GM21717 (cell line): ENCODE data around the gene WDR31.
"Not testable (repeated sequence)": the region's sequence is repeated elsewhere in the genome, so short reads cannot be mapped to it uniquely, and the experiment has no call there.

ENCODE experiments used
- ATAC-seq: cut with Tn5 transposase; IDR thresholded peaks from one replicate; pipeline ENCODE4 v1.9.1; 2021; ENCODE audit warnings: mild to moderate bottlenecking, moderate library complexity; ENCODE audit not compliant: unreplicated experiment

The WDR31 gene

DNA sequence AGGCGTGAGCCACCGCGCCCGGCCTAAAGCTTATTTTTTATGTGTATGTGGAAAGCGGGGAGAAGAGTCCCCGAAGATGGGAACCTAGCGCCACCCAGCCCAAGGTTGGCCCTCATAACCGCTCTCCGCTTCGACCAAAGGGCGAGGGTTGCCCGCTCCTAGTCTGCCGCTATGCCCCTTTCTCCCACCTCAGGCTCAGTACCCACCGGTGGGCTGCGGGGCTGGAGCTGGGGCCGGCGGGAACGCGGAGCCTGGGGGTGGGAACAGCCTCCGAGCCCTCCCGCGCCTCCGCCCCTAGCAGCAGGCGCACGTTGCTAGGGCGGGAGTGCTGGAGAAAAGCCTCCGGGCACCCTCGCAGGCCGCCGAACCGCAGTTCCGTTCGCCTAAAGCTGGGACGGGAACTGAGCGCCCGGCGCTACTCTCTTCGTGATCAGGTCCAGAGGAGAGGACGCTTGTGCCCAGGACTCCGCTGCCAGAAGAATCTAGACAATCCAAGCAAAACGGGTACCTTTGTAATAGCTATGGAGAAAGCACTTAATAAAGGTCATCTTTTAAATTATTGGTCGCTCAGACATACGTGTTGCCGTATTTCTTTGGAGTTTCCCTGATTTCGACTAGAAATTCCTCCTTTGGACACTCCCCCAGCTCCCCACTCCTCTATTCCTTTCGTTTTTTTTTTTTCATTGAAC lies at the start of gene WDR31:
Gene WDR31, minus strand, starts transcription at position 265 of the 689 bp plus-strand sequence. CDS start 8,253 bp downstream, outside the sequence.
- ATAC-seq = peak; percentile 98

DNA sequence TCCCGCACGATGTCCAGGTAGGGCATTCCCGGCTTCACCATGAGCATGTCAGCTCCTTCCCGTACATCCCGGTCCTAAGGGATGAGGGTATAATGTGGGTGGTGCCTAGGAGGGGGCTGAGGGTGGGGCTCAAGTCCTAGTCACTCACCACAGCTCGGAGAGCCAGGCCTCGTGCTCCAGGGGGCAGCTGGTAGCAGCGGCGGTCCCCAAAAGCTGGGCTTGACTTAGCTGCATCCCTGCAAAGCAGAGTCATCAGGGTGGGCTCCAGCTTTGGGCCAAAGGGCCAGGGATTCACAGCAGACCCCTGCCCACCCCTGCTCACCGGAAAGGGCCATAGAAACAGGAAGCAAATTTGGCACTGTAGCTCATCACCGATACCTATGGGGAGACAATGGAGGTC lies 49.4 kb upstream of the WDR31 start:
- ATAC-seq = no peak

DNA sequence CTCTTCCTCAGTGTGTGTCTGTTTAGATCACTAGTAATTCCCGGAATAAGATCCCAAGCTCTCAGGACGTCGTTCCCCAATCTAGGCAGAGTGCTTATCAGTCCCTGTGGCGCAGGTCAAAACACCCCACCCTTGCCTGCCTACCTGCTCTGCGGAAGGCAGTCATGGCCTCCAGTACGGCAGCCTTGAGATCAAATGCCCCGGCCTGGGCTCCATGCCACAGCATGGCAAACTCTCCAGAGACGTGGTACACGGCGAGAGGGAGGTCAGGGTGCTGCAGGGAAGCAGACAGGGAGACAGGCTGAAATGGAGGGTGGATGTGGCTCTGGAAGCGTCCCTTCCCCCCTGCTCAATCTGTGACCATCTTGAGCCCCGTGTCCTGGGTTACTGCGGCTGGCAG lies 48.8 kb upstream of the WDR31 start:
- ATAC-seq = no peak

DNA sequence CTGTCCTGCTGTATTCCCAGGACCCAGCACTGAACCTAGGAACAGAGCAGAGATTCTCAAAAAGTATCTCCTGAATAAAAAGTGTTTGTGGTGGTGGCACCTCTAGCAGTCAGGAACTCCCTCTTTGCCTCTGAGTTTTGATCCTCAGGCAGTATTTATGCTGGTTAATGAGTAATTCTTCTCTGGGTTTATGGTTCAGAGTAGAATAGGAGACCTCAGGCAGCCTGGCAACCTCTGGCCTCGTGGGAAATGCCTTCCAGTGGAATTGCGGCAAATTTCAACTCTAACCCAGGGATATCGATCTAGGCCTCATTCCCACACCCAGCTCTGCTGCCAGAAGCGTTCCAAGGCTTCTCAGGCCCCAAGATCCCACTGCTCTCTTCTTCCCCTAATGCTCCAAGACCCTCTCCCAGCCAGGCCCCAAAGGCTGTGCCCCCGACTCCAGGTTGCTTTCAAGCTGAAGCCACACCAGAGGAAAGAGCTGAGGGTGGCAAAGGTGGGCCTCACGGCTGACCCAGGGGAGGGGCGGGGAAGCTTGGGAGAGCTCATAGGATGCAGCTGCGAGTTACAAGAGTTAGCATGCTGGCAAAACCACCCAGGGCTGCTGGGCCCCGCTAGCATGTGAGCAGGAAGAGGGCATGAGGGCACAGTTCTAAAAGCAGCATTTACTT lies 47.6 kb upstream of the WDR31 start:
- ATAC-seq = no peak

DNA sequence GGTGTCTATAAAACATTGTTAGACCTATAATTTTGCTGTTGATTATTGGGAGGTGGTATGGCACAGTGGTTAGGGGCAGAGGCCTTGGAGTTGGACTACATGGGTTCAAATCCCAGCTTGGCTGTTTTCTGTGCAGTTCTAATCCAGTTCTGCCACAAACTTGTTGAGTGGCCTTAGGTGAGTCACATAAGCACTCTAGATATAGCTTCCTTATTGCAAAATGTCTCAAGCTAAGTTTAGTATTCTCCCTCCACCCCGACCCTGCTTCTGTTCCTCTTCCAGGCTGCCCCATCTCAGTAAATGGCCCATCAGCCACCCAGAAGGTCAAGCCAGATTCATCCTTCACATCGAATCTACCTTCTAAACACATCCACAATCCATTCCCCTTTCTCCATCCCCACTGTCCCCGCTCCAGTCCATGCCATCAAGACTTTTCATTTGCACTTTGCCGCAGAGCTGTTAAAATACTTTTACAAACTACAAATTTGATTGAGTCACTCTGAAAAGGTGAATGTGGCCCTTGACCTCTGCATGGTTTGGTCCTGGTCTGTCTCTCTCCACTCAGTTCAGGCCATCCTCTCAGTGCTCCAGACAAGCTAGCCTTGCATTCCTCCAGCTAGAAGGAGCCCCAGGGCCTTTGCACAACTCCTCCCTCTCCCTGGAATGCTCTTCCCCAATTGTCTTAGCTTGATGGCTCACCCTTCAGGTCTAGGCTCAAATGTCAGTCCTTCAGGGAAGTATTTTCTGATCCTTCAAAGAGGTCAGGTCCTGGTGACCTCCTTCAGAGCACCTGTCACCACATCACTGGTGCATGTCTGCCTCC lies 46.7 kb upstream of the WDR31 start:
- ATAC-seq = no peak

DNA sequence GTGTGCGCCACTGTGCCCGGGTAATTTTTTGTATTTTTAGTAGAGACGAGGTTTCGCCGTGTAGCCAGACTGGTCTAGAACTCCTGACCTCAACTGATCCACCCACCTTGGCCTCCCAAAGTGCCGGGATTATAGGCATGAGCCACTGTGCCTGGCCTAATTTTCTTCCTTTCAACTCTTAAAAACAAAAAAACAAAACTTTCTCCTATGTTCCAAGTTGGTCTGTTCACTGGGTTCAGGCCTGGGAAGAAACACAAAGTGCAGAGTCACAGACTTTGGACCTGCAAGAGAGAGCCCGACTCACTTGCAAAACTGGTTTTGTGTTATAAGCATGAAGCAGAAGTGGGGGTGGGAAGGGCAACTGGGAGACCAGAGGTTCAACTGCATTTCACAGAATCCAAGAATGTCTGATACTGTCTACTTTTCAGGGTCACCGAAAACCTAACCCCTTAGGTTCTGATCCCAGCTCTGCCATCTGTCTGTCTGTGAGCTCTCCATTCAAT lies 41.9 kb upstream of the WDR31 start:
- ATAC-seq = no peak

DNA sequence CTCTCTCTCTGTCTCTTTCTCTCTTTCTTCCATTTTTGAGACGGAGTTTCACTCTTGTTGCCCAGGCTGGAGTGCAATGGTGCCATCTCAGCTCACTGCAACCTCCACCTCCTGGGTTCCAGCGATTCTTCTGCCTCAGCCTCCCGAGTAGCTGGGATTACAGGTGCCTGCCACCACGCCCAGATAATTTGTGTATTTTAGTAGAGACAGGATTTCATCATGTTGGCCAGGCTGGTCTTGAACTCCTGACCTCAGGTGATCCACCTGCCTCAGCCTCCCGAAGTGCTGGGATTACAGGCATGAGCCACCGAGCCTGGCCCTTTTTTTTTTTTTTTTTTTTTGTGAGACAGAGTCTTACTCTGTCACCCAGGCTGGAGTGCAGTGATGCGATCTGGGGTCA lies 41.4 kb upstream of the WDR31 start:
- not testable (repeated sequence) for ATAC-seq

DNA sequence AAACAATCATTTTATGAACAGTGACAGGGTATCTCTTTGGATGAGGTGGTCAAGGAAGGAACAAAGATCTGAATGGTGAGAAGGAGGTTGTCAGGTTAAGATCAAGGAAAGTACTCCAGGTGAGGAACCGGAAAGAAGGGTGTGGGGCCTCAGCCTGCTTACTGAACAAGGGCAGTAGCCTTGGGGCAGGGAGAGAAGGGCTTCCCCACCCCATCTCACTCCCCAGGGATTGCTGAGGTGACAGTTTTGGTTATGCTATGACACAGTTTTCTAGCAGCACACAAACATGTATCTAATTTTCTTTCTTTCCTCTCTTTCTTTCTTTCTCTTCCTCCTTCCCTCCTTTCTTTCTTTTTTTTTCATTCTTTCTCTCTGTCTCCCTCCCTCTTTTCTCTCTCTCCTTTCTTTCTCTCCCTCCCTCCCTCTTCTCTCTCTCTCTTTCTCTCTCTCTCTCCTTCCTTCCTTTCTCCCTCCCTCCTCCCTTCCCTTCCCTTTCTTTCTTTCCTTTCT lies 40.8 kb upstream of the WDR31 start:
- ATAC-seq = peak; percentile 44

DNA sequence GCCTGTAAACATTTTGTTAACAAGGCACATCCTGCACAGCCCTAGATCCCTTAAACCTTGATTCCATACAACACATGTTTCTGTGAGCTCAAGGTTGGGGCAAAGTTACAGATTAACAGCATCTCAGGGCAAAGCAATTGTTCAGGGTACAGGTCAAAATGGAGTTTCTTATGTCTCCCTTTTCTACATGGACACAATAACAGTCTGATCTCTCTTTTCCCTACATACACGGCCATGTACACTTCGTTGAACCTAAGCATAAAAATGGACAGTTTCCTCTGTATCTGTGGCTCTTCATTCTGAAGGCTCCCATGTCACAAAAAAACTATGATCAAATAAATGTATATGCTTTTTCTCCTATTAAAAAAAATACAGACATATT lies 39.7 kb upstream of the WDR31 start:
- not testable (repeated sequence) for ATAC-seq

DNA sequence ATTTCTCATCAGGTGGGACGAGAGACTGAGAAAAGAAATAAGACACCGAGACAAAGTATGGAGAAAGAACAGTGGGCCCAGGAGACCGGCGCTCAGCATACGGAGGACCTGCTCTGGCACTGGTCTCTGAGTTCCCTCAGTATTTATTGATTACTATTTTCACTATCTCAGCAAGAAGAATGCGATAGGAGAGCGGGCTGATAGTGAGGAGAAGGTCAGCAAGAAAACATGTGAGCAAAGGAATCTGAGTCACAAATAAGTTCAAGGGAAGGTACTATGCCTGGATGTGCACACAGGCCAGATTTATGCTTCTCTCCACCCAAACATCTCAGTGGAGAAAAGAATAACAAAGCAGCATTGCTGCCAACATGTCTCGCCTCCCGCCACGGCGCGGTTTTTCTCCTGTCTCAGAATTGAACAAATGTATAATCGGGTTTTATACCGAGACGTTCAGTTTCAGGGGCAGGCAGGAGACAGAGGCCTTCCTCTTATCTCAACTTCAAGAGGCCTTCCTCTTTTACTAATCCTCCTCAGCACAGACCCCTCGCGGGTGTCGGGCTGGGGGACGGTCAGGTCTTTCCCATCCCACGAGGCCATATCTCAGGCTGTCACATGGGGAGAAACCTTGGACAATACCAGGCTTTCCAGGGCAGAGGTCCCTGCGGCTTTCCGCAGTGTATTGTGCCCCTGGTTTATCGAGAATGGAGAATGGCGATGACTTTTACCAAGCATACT lies 39.2 kb upstream of the WDR31 start:
- not testable (repeated sequence) for ATAC-seq

DNA sequence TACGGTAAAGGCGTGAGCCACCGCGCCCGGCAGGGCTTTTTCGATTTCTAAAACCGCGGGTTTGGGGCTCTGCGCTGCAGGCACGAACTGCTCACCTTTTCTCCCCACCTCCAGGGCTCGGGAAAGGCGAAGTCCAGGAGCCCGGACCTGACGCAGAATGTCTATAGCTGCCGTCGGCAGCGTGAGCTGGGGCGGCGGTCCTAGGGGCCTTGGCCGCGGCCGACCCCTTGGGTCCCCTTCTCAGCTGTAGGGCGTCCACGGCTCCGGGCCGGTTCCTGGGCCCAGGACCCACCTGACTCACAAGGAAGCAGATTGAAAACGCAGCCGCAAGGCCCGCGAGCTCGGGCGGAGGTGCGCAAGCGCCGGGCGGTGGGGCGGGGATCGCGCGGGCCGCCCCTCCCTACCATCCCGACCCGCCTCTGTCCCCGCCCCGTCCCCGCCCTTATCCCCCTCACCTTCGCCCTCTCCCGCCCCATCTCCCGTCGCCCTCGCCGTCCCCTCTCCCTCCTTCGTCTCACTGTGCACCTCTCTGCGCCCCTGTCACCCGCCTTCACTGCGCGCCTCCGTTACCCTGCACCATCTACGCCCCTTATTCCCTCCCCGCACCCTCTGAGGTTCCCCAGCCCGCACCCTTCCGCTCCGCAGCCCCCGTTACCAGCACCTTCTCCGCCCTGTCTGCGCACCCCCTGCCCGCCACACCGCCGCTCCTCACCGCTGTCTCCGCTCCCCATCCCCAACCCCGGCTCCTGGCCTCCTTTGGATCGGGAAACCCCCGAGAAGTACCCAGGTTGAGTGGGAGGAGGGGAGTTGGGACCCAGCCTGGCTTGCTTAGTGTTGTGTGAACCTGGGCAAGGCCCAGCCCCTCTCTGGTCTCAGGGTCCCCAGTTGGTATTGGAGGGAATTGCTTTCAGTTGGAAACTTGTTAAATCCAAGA lies 36.8 kb upstream of the WDR31 start, which contains the start of gene HDHD3:
Gene HDHD3, minus strand, starts transcription at position 353 of the 934 bp plus-strand sequence. CDS start 2,632 bp downstream, outside the sequence.
- peak; percentile 75 for ATAC-seq

DNA sequence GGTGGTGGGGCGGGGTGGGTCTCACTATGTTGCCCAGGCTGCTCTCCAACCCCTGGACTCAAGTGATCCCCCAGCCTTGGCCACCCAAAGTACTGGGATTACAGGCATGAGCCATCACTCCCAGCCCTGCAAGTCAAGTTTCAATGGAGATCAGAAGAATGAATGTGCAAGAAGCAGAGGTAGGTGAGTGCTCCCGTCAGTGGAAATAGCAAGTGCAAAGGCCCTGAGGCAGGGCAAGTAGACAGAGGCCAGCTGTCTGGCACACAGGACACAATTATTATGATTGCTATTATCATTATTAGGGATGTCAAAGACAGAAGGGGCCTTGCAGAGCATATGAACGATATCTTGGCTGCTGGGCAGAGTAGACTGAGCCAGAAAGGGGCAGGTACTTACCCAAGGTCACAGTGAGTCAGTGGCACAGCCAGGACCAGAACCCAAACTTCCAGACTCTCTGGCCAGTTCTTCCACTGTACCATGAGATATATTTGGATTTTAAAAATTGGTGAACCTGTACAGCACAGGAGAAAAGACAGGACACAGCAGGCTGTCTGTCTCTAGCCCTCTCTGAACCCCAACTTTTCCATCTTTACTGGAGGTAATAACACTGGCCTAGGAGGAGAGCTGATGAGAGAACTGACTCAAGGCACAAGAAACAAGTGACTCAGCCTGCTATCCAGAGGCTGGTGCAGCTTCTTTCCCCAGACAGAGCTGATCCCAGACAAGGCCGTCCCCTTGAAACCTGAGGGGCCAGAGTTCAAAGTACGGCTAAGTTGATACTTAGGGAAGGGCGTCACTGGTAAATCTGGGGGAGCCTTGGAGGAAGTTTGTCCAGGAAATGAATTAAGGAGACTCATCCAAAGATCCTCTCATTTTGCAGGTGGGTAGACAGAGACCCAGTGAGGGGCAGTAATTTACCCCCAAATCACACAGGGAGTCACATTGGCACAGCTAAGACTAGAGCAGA lies 35.3 kb upstream of the WDR31 start:
- no peak for ATAC-seq

DNA sequence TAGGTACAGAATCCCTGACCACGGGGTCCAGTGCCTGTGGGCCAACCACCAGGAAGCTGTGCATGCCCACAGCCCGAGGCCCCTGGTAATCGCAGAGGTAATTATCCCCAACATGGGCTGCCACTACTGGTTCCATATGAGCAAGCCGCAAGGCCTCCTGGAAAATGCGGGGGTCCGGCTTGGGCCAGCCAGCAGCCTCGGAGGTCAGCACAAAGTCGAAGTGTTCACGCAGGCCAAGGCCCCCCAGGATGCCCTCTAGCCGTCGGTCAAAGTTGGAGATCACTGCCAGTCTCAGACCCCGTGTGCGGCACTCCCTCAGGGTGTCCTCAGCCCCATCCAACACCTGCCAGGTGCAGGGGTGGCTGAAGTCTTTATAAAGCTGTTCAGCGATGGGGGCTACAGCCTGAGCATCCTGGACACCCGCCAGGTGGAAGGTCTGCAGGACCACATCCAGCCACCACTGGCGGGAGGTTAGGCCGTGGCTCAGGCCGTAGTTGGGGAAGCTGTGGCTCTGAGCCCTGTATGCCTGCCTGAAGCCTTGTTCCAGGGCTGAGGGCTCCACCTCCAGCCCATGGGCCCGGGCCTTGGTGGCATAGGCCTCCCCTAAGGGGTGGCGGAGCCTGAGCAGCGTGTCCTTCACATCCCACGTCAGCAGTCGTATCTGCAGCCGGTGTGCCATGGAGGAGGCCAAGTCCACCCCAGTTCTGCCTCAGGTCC lies 33.8 kb upstream of the WDR31 start:
- ATAC-seq = no peak

DNA sequence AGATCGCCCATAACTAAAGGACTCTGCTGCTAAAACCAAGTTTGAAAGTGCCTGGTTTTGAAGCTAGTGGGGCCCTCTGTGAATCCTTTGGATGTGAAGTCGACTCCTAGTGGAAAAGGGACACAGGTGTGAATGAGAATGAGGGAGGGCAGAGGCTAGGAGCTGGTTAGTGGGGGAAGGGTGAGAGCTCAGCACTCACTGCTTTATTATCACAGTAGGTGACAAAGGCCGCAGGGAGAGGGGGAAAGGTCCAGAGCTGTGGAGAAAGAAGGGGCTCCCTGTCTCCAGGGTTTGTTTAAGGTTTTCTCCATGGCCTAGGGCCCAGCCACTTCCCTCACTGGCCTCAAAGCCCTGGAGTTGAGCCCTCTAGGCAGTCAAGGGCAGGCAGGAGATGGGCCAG lies 33.2 kb upstream of the WDR31 start:
- no peak for ATAC-seq

DNA sequence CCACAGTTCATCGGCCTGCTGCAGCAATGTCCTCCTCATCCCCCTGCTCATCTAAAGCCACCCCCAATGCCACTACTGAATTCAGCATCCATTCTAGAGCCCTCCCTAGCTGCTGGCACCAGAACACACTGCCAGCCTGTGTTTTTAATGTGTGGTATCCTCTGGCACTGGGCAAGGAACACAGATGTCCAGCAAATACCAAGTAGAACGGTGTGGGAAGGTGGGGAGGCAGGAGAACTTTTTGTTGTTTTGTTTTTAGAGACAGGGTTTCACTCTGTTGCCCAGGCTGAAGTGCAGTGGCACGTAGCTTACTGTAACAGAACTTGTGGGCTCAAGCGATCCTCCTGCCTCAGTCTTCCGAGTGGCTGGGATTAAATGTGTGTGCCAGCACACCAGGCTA lies 32.0 kb upstream of the WDR31 start:
- no peak for ATAC-seq

DNA sequence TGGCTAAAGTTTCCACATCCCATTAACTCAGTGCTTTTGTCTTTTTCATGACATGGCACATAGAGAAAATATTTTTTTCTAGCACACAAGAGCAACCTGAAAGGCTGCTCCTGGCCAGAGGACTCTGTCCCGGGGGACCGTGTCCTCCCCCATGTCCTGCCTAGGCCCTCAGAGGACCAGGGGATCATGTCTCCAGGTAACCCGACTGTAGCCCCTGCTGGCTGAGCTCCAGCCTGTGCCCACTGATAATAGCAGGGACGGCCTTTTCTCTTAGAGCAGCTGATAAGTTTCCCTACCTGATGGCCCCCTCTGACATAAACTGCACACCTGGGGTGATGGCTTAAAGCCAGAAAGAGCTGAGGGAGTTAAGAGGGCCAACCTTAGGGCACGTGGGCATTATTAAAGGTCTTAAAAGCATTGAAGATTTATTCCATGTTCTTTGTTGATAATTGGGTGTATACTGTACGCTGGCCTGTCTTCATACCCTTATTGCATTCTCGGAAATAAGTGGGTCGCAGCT lies 30.8 kb upstream of the WDR31 start:
- no peak for ATAC-seq

DNA sequence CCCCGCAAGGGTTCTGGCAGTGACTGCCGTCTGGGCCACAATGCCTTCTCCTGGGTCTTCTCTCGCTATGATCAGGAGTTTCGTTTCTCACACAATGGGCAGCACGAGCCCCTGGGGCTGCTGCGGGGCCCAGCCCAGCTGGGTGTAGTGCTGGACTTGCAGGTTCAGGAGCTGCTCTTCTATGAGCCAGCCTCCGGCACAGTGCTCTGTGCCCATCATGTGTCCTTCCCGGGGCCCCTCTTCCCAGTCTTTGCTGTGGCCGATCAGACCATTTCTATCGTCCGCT lies 29.7 kb upstream of the WDR31 start:
- no peak for ATAC-seq
